HepG2 (cell line): ENCODE data around the gene MPV17L.
"Not testable (repeated sequence)": the region's sequence is repeated elsewhere in the genome, so short reads cannot be mapped to it uniquely, and the experiment has no call there.

ENCODE experiments used
- AKAP8 ChIP-seq: sonication (generic); formaldehyde crosslinking; IDR thresholded peaks from 2 replicates; pipeline ENCODE4 v1.5.1; 2020; ENCODE audit warnings: mild to moderate bottlenecking, missing genetic modification reagents
- ETV5 ChIP-seq: IDR thresholded peaks from 2 replicates; pipeline ENCODE4 v1.6.1; 2018; ENCODE audit warnings: missing biosample characterization, missing genetic modification reagents, inconsistent platforms, borderline replicate concordance
- NPAS2 ChIP-seq: sonication (generic); formaldehyde crosslinking; IDR thresholded peaks from 2 replicates; pipeline ENCODE4 v1.8.0; 2022; ENCODE audit warnings: mild to moderate bottlenecking, missing genetic modification reagents, borderline replicate concordance
- NR1H2 ChIP-seq: sonication (generic); formaldehyde crosslinking; IDR thresholded peaks from 2 replicates; pipeline ENCODE4 v1.8.1; 2022; ENCODE audit warnings: low read depth, missing genetic modification reagents, borderline replicate concordance
- ZNF496 ChIP-seq: sonication (generic); formaldehyde crosslinking; IDR thresholded peaks from 2 replicates; pipeline ENCODE4 v1.8.1; 2023; ENCODE audit warnings: mild to moderate bottlenecking, moderate library complexity, missing genetic modification reagents; ENCODE audit not compliant: insufficient replicate concordance
- TF ChIP-seq, protein P1 (sequence below): sonication (generic); formaldehyde crosslinking; IDR thresholded peaks from 2 replicates; pipeline ENCODE4 v1.5.0; 2020; ENCODE audit warnings: mild to moderate bottlenecking, missing genetic modification reagents, moderate library complexity
- TF ChIP-seq, protein P2 (sequence below), 2 experiments: sonication (generic) in 1 of 2; formaldehyde crosslinking in 1 of 2; IDR thresholded peaks; 2 replicates each; pipeline versions ENCODE4 v1.5.1 to v1.6.1; 2011 to 2020; ENCODE audit warnings: borderline replicate concordance in 1 of 2, low read depth in 1 of 2, low read length in 1 of 2, mild to moderate bottlenecking in 1 of 2, missing genetic modification reagents in 1 of 2, moderate library complexity in 1 of 2

DNA sequence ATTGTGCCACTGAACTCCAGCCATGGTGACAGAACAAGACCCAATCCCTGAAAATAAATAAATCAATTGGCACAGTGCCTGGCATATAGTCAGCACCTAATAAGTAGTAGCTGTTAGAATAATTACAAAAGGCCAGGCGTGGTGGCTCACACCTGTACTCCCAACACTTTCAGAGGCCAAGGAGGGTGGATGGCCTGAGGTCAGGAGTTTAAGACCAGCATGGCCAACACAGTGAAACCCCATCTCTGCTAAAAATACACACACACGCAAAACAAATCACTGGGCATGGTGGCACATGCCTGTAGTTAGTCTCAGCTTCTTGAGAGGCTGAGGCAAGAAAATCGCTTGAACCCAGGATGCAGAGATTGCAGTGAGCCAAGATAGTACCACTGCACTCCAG is 42.7 kb upstream of the MPV17L start:
- TF ChIP-seq, protein P1, sequence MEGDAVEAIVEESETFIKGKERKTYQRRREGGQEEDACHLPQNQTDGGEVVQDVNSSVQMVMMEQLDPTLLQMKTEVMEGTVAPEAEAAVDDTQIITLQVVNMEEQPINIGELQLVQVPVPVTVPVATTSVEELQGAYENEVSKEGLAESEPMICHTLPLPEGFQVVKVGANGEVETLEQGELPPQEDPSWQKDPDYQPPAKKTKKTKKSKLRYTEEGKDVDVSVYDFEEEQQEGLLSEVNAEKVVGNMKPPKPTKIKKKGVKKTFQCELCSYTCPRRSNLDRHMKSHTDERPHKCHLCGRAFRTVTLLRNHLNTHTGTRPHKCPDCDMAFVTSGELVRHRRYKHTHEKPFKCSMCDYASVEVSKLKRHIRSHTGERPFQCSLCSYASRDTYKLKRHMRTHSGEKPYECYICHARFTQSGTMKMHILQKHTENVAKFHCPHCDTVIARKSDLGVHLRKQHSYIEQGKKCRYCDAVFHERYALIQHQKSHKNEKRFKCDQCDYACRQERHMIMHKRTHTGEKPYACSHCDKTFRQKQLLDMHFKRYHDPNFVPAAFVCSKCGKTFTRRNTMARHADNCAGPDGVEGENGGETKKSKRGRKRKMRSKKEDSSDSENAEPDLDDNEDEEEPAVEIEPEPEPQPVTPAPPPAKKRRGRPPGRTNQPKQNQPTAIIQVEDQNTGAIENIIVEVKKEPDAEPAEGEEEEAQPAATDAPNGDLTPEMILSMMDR (CRISPR knock-in tag), result not testable (repeated sequence)
- TF ChIP-seq NR1H2 (CRISPR knock-in tag); NPAS2; ETV5 (CRISPR knock-in tag); ZNF496; AKAP8 (CRISPR knock-in tag): not testable (repeated sequence)
- TF ChIP-seq, protein P2, sequence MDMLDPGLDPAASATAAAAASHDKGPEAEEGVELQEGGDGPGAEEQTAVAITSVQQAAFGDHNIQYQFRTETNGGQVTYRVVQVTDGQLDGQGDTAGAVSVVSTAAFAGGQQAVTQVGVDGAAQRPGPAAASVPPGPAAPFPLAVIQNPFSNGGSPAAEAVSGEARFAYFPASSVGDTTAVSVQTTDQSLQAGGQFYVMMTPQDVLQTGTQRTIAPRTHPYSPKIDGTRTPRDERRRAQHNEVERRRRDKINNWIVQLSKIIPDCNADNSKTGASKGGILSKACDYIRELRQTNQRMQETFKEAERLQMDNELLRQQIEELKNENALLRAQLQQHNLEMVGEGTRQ (IDR thresholded peaks at IDR 0.05; ENCODE audit: low read depth, low read length), result not testable (repeated sequence)
- TF ChIP-seq, protein P2 (CRISPR knock-in tag; IDR thresholded peaks at IDR 0.05; ENCODE audit: borderline replicate concordance), result not testable (repeated sequence)
